GM18861 (cell line): ENCODE measurements around the gene KLHL22.
"Not testable (repeated sequence)": the region's sequence is repeated elsewhere in the genome, so short reads cannot be mapped to it uniquely, and the experiment has no call there.

Experiments used
- ATAC-seq: cut with Tn5 transposase; IDR thresholded peaks from one replicate; pipeline ENCODE4 v1.9.1; 2021; ENCODE audit not compliant: unreplicated experiment

The KLHL22 gene

GRCh38 chr22:20423906-20424551 lies 71.6 kb downstream of the KLHL22 start:
- no peak for ATAC-seq

DNA sequence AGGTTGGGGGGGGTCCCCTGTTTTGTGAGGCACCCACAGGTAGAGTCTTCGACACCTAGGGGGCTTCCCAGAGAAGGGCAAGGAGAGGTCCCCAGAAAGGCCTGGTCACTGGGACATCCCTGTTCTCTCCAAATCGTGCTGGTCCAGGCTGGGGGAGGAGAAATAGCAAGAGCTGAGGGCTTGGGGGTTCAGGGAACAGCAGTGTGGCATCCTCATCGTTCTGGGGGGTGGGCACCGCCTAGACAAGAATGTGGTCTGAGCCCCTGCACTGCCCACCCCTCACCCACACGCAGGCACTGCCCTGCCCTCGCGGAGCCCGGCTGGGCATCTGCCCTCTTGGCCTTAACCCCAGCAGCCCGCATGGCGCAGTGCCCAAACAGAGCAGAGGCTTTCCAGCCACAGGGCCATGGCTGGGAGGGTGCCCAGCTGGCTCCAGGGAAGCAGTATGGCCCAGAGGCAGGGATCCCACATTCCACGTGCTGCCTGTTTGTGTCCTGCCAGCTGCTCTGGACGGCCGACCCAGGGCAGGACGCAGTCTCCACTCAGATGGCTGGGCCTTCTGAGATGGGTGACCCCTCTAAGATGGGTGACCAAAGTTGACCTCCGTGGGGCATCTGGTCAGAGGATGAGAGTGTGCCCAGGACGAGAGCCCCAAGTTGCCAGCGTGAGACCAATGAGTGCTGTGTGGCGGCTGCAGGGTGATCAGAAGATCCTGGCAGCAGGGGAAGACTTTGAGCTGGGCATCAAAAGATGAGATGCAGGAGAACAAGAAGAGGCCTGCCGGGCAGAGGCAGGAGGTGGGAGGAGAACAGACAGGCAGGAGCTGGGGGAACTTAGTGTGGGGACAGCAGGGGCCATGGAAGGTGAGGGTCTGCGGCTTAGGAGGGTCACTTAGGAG lies 72.3 kb downstream of the KLHL22 start:
- ATAC-seq, result no peak

DNA sequence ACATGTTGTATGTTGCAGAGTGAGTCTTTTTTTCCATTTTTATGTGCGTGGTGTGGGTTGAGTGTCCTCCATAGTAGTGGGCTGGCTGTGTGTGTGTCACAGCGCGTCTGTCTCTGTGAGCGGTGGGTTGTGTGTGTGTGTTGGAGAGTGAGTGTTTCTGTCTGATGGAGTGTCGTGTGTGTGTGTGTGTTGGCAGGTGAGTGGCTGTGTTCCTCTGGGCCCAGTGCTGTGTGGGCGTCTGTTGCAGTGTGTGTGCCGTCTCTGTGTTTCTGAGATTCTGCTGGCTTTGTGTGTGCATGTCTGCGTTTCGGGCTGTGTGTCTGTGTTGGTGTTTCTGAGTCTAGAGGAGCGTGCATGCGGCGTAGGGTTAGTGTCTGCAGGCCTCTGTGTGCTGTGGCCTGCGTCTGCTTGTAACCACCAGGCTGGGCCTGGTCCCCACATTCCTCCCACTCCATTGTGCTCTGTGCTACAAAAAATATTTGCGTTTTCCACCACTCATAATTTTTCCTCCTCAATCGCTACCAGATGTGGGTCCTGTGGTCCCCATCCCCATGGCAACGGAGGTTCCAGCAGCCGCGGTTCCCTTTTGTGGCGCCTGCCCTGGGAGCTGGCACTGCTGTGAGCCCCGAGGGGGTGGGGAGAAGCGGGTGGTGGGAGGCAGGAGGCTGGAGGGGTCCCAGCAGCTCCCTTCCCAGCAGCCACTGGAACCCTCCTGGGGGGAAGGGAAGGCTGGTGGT lies 73.2 kb downstream of the KLHL22 start:
- ATAC-seq, result no peak

GRCh38 chr22:20421507-20421874 lies 74.1 kb downstream of the KLHL22 start:
- ATAC-seq, result no peak

GRCh38 chr22:20420157-20420842 lies 75.3 kb downstream of the KLHL22 start:
- ATAC-seq, result no peak

DNA sequence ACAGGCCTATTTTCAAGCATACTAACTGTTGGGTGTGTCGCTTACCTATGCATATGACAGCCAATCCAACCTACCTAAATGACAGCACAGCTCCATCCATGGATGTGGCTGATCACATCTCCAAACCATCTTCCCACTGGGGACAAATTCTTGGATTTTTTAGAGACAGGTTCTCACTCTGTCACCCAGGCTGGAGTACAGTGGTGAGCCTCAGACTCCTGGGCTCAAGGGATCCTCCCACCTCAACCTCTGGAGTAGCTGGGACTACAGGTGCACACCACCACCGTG lies 76.0 kb downstream of the KLHL22 start:
- no peak for ATAC-seq

DNA sequence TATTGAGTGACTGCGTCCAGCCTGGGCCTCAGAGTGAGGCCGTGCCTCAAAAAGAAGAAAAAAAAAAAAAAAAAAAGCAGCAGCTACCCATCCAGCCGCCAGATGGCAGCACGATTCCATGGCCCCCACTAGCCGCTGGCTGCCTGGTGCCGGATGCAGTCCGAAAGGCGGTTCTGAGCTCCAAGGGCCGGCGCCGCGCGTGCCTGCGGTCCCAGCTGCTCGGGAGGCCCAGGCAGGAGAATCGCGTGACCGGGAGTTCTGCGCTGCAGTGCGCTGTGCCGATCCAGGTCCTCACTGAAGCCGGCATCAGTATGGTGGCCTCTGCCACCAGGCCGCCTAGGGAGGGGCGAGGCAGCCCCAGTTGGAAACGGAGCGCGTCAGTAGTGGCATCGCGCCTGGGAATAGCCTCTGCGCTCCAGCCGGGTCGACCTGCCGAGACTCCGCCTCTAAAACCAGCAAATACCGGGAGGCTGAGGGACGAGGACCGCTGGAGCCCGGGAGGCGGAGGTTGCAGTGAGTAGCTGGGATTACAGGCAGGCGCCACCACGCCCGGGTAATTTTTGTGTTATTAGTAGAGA lies 77.3 kb downstream of the KLHL22 start:
- ATAC-seq, result no peak

DNA sequence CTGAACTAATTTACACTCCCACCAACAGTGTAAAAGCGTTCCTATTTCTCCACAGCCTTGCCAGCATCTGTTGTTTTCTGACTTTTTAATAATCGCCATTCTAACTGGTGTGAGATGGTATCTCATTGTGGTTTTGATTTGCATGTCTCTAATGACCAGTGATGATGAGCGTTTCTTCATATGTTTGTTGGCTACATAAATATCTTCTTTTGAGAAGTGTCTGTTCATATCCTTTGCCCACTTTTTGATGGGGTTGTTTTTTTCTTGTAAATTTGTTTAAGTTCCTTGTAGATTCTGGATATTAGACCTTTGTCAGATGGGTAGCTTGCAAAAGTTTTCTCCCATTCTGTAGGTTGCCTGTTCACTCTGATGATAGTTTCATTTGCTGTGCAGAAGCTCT lies 79.9 kb downstream of the KLHL22 start:
- not testable (repeated sequence) for ATAC-seq

GRCh38 chr22:20415241-20415640 lies 80.4 kb downstream of the KLHL22 start:
- not testable (repeated sequence) for ATAC-seq

DNA sequence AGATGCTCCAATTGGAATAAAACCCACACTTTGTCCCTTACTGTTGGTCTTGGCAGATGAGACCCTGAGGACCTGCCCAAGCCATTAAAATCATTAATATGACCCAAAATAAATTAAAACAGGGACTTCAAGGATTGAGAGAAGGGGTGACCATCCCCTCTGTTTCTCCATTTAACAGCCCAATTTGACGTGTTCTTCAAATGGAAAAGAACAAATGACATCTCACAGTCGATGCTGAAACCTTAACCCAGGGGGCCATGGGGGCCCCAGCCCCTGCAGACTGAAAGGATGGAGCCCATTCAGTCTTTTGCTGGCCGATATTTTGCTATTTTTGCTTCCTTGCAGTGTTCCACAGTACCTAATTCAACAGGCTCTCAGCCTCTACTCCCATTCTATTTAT lies 81.1 kb downstream of the KLHL22 start:
- ATAC-seq, result no peak

GRCh38 chr22:20414059-20414440 lies 81.5 kb downstream of the KLHL22 start:
- no peak for ATAC-seq

GRCh38 chr22:20413217-20414058 lies 82.2 kb downstream of the KLHL22 start:
- ATAC-seq, result no peak

DNA sequence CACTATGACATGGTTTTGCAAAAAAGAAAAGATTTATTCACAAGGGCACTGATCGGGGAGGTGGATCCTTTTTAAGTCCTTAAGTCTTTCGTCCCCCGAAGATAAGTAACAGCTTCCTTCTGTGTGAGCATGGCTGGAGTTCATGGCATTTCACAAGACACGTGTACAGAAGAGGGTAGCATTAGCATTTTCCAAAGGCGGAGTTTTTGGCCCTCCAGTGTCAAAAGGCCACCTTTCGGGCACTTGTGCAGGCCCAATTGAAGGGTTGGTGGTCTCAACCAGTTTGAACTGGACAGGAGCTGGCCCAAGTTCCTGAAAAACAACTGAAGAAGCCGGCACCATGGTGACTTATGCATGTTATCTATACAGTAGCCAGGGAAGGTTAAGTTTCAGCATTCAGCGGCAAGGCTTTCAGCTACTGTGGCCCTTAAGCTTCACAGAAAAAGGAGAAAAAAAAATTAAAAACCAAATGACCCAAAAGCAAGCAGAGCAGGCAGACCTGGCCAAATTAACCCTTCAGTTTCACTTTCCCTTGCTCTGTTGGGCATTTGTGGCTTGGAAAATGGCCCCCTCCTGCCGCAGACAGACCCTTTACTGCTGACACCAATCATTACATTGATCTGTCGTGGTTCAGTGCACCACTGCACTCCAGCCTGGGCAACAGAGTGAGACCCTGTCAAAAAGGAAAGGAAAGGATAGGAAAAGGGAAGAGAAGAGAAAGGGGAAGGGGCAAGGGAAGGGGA lies 83.0 kb downstream of the KLHL22 start:
- no peak for ATAC-seq

DNA sequence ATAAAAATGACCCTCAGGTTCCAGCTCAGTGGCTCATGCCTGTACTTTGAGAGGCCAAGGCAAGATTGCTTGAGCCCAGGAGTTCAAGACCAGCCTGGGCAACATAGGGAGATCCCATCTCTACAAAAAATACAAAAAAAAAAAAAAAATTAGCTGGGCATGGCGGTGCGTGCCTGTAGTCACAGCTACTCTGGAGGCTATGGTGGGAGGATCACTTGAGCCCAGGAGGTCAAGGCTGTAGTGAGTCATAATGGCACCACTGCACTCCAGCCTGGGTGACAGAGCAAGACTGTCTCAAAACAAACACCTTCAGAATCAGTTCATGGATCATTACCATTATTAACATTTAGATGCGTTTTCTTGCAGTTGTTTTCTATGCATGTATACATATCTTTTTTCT lies 86.2 kb downstream of the KLHL22 start:
- ATAC-seq, result not testable (repeated sequence)

GRCh38 chr22:20408891-20409290 lies 86.7 kb downstream of the KLHL22 start:
- ATAC-seq, result no peak

DNA sequence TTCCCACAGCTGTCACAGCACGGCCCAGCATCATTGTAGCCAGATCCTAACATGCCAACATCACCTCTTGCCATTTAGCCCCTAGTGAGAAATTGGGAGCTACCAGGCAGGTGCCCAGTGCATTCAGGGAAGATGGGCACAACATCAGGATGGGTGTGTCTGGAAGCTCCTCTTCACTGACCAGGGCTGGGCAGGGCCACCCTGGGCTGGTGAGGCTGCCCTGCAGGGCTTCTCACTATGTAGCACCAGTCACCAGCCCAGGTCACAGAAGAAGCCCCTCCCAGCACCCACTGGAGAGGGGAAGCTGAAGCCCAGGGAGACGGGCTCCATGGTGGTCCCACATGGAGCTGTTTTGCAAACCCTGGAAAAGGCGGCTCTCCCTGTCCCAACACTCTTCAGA lies 87.8 kb downstream of the KLHL22 start:
- no peak for ATAC-seq

DNA sequence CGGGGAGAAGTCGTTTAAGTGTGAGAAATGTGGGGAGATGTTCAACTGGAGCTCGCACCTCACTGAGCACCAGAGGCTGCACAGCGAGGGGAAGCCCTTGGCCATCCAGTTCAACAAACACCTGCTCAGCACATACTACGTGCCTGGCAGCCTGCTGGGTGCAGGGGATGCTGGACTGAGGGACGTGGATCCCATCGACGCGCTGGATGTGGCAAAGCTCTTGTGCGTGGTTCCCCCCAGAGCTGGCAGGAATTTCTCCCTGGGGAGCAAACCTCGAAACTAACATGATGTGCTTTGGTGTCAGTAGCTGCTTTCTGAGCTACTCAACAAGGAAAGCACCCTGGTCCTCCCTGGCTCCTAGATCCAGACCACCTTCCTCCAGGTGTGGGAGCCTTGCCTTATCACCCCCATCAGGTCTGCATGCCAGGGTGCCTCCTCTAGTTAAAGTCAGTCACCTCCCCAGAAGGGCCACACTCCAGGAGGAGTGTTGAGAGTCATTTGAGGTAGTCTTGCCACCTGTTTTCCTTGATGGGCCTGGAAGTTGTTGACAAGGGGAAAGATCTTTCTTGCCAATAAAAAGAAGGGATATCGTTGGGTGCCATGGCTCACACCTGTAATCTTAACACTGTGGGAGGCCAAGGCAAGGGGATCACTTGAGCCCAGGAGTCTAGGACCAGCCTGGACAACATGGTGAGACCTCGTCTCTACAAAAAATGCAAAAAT lies 88.7 kb downstream of the KLHL22 start:
- no peak for ATAC-seq

DNA sequence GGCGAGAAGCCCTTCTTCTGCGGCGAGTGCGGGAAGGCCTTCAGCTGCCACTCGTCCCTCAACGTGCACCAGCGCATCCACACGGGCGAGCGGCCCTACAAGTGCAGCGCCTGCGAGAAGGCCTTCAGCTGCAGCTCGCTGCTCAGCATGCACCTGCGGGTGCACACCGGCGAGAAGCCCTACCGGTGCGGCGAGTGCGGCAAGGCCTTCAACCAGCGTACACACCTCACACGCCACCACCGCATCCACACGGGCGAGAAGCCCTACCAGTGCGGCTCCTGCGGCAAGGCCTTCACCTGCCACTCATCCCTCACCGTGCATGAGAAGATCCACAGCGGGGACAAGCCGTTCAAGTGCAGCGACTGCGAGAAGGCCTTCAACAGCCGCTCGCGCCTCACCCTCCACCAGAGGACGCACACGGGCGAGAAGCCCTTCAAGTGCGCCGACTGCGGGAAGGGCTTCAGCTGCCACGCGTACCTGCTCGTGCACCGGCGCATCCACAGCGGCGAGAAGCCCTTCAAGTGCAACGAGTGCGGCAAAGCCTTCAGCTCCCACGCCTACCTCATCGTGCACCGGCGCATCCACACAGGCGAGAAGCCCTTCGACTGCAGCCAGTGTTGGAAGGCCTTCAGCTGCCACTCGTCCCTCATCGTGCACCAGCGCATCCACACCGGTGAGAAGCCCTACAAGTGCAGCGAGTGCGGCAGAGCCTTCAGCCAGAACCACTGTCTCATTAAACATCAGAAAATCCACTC lies 89.5 kb downstream of the KLHL22 start:
- ATAC-seq, result no peak
